Activated T-cell treated with anti-CD3 and anti-CD28 coated beads, Interleukin-2, amount 50 U/mL, for 4 hours (primary cell): ENCODE measurements around the gene FUT8. TPM values are rescaled to one million over a fixed set of nuclear protein-coding genes. Genes with fewer than 3 reads are reported as not detected.
A peak's percentile ranks its signal among the peaks of the same experiment; 100 is the strongest.

ENCODE experiments used
- ATAC-seq, 2 donors: fragments of 200-7000 bp; cut with Tn5 transposase; one replicate each; pipeline ENCODE4 v1.10.0; 2021
- DNase-seq: peaks from one replicate; pipeline ENCODE4 v3.0.0-alpha.2; 2020
- H3K27me3 Mint-ChIP-seq: one replicate; pipeline ENCODE4 v1.8.0; 2021; ENCODE audit warnings: low read depth, mixed read lengths
- H3K36me3 Mint-ChIP-seq: one replicate; pipeline ENCODE4 v1.8.0; 2022; ENCODE audit warnings: mixed read lengths; ENCODE audit not compliant: insufficient read depth
- H3K4me1 Mint-ChIP-seq: one replicate; pipeline ENCODE4 v1.8.0; 2021; ENCODE audit warnings: low read depth, mixed read lengths
- H3K4me3 Mint-ChIP-seq: one replicate; pipeline ENCODE4 v1.8.0; 2021; ENCODE audit warnings: mild to moderate bottlenecking, moderate library complexity, mixed read lengths
- H3K9me3 Mint-ChIP-seq: one replicate; pipeline ENCODE4 v1.8.0; 2021; ENCODE audit warnings: mixed read lengths
- total RNA-seq, 3 donors: library from RNA; stranded (reverse); gene quantifications; one replicate each; pipeline ENCODE4 v1.2.1, GENCODE V29; 2021

The FUT8 gene
- total RNA-seq, 3 donors from 2014 or later = 29.2 to 38.4 (median 30.9) TPM

GRCh38 chr14:65783576-65783975 lies 371.0 kb downstream of the FUT8 start:
- no peaks in the 10 kb centered on the region for H3K4me1 Mint-ChIP-seq
- H3K9me3 Mint-ChIP-seq = no peaks in the 10 kb centered on the region
- no peaks in the 10 kb centered on the region for H3K36me3 Mint-ChIP-seq
- no peak overlapping the region for H3K4me3 Mint-ChIP-seq
- ATAC-seq (no peak), DNase-seq (no peak)
- H3K27me3 Mint-ChIP-seq = no peaks in the 10 kb centered on the region

- ATAC-seq = no peak
- no peaks in the 10 kb centered on the region for H3K27me3 Mint-ChIP-seq
- DNase-seq = no peak
- H3K4me3 Mint-ChIP-seq = no peak overlapping the region
- no peaks in the 10 kb centered on the region for H3K36me3 Mint-ChIP-seq
- no peaks in the 10 kb centered on the region for H3K9me3 Mint-ChIP-seq
- H3K4me1 Mint-ChIP-seq = no peaks in the 10 kb centered on the region
Observed at GRCh38 chr14:65784574-65784973, 372.0 kb downstream of the FUT8 start.

GRCh38 chr14:65787461-65787860 lies 374.9 kb downstream of the FUT8 start:
- Mint-ChIP-seq H3K36me3 (no peaks in the 10 kb centered on the region), H3K9me3 (no peaks in the 10 kb centered on the region), H3K27me3 (no peaks in the 10 kb centered on the region), H3K4me3 (no peak overlapping the region), H3K4me1 (no peaks in the 10 kb centered on the region)
- DNase-seq = no peak
- ATAC-seq = no peak

GRCh38 chr14:65788876-65789275 lies 376.3 kb downstream of the FUT8 start:
- Mint-ChIP-seq H3K4me1 (no peaks in the 10 kb centered on the region), H3K9me3 (no peaks in the 10 kb centered on the region), H3K27me3 (no peaks in the 10 kb centered on the region), H3K36me3 (no peaks in the 10 kb centered on the region), H3K4me3 (no peak overlapping the region)
- DNase-seq = no peak
- ATAC-seq = no peak

- no peaks in the 10 kb centered on the region for H3K9me3 Mint-ChIP-seq
- ATAC-seq (no peak), DNase-seq (no peak)
- no peaks in the 10 kb centered on the region for H3K36me3 Mint-ChIP-seq
- no peak overlapping the region for H3K4me3 Mint-ChIP-seq
- no peaks in the 10 kb centered on the region for H3K4me1 Mint-ChIP-seq
- no peaks in the 10 kb centered on the region for H3K27me3 Mint-ChIP-seq
Observed at GRCh38 chr14:65789363-65789762, 376.8 kb downstream of the FUT8 start.

DNA sequence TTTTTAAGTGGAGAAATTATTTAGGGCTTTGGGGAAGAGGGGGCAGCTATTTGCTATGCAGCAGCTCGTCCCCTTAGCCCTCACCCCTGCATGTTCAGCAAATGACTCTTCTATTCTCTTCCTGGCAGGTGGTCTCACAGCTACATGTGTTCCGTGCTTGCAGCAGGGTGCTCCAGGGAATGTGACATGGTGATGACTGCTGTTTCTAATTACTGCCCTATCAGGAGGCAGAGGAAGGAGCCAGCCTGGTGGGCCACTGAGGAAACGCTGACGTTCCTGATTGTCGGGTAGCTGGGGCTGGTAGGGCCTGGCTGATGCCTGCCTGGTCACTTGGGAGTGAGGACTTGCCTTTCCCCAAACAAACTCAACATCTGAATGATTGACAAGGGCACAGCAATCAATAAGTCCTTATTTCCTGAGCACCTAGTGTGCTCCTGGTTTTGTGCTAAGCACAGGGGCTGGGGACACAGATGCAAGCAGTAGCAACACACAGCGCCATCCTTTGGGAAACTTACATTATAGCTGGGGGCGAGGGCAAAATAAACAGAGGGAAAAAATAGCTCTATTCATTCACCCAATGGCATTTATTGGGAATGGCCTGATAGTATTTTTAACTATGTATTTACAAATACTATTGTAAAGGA lies 377.8 kb downstream of the FUT8 start:
- no peaks in the 10 kb centered on the region for H3K27me3 Mint-ChIP-seq
- ATAC-seq (no peak), DNase-seq (no peak)
- H3K9me3 Mint-ChIP-seq = no peaks in the 10 kb centered on the region
- H3K36me3 Mint-ChIP-seq = no peaks in the 10 kb centered on the region
- no peaks in the 10 kb centered on the region for H3K4me1 Mint-ChIP-seq
- H3K4me3 Mint-ChIP-seq = no peak overlapping the region

DNA sequence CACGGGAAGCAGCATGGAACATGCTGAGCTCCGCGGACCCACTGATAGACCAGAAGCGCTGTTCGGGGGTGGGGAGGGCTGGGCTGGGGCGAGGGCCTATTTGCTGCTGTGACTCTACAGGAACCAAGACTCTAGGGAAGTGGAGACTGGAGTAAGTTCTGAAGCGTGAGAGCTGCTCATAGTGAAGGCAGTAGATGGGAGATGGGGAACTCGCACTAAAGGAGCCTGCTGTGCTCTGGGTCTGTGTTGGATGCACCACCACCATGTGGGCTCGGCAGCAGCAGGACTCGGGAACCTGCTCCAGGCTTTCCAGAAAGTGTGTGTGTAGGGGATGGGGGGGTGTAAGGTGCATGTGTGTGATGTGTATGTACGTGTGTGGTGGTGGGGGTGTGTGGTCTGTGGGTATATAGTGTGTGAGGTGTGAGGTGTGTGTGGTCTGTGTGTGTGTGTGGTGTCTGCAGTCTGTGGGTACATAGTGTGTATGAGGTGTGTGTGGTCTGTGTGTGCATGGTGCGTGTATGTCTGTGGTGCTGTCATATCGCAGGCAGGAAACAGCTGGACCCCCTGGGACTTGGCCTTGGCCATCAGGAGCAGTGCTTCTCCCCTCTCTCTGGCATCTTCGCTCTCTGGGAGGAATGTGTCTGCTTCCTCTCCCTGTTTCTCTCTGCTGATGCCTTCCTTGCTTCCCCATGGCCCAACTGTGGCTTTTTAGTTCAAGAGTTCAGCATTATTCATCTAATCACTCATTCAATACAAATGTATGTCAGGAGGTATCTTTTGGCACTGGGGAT lies 378.9 kb downstream of the FUT8 start:
- Mint-ChIP-seq H3K4me1 (no peaks in the 10 kb centered on the region), H3K4me3 (no peak overlapping the region), H3K36me3 (no peaks in the 10 kb centered on the region), H3K27me3 (peaks cover 3% of the 10 kb centered on the region), H3K9me3 (no peaks in the 10 kb centered on the region)
- no peak for DNase-seq
- ATAC-seq = peak; percentile 76 to 78

GRCh38 chr14:65792208-65792905 lies 379.8 kb downstream of the FUT8 start:
- H3K36me3 Mint-ChIP-seq = no peaks in the 10 kb centered on the region
- H3K4me1 Mint-ChIP-seq = no peaks in the 10 kb centered on the region
- peaks cover 3% of the 10 kb centered on the region for H3K27me3 Mint-ChIP-seq
- ATAC-seq (no peak), DNase-seq (no peak)
- H3K4me3 Mint-ChIP-seq = no peak overlapping the region
- no peaks in the 10 kb centered on the region for H3K9me3 Mint-ChIP-seq
